ENCODE measurements around the gene RFPL4A. TPM values are rescaled to one million over a fixed set of nuclear protein-coding genes. Genes with fewer than 3 reads are reported as not detected.
"Not testable (repeated sequence)": the region's sequence is repeated elsewhere in the genome, so short reads cannot be mapped to it uniquely, and the experiment has no call there.

The RFPL4A gene
- total and polyA plus RNA-seq, 5 donors from 2014 or later, result not detected

DNA sequence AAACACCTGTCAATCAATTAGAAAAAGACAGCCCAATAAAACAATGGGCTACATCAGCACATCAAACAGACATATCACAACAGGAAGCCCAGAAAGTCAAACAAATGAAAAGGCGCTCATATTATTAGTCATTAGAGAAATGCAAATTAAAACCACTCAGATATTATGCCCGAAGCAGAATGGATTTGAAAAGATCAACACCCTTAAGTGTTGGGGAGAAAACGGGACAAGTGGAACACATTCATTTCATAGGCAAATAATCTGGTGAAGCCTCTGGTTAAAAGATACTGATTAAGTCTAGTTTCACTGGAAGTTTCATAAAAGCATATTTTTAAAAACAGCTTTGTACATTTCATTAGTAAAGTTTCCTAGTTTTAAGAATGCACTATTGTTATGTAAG is 38.1 kb upstream of the RFPL4A start:
- Histone ChIP-seq H3K4me1 (ENCODE audit: control insufficient read depth, insufficient read depth, low read length, poor library complexity, severe bottlenecking) (no peaks in the 10 kb centered on the region), H3K36me3 (ENCODE audit: control insufficient read depth, insufficient read depth, low read length) (no peaks in the 10 kb centered on the region), H3K9me3 (ENCODE audit: control insufficient read depth in 2 of 2, low read length in 2 of 2) (peaks cover 5 to 11% of the 10 kb centered on the region in 2 experiments), H3K27me3 (ENCODE audit: control insufficient read depth, insufficient read depth, low read length) (no peaks in the 10 kb centered on the region), H3K4me3 (ENCODE audit: low read depth, low read length) (no peak overlapping the region), H3K27ac (ENCODE audit: insufficient read depth, low read length, poor library complexity, severe bottlenecking) (no peak overlapping the region)
- Mint-ChIP-seq H3K4me1 (no peaks in the 10 kb centered on the region), H3K36me3 (no peaks in the 10 kb centered on the region), H3K27ac (no peak overlapping the region), H3K27me3 (peaks cover 14% of the 10 kb centered on the region), H3K4me3 (no peak overlapping the region), H3K9me3 (peaks cover 0 to 22% (median 14%) of the 10 kb centered on the region in 7 donors)
- DNase-seq (no peak), ATAC-seq (ENCODE audit: low read depth in 2 of 2) (no peak)

DNA sequence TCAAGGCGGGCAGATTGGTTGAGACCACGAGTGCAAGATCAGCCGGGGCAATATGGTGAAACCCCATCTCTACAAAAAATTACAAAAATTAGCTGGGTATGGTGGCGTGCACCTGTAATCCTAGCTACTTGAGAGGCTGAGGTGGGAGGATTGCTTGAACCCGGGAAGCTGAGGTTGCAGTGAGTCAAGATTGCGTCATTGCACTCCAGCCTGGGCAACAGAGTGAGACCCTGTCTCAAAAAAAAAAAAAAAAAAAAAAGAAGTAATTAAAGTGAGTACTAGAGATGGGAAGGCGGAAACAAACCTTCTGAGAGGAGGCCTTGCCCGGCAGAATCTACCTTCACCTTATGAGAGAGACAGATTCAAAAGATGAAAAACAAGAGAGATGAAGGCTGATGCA is 35.4 kb upstream of the RFPL4A start:
- Mint-ChIP-seq H3K9me3 (peaks cover 0 to 22% (median 14%) of the 10 kb centered on the region in 7 donors), H3K27me3 (peaks cover 27% of the 10 kb centered on the region), H3K4me1 (no peaks in the 10 kb centered on the region), H3K4me3 (no peak overlapping the region), H3K27ac (no peak overlapping the region), H3K36me3 (no peaks in the 10 kb centered on the region)
- Histone ChIP-seq H3K27ac (ENCODE audit: insufficient read depth, low read length, poor library complexity, severe bottlenecking) (no peak overlapping the region), H3K27me3 (ENCODE audit: control insufficient read depth, insufficient read depth, low read length) (no peaks in the 10 kb centered on the region), H3K4me3 (ENCODE audit: low read depth, low read length) (no peak overlapping the region), H3K36me3 (ENCODE audit: control insufficient read depth, insufficient read depth, low read length) (no peaks in the 10 kb centered on the region), H3K4me1 (ENCODE audit: control insufficient read depth, insufficient read depth, low read length, poor library complexity, severe bottlenecking) (no peaks in the 10 kb centered on the region), H3K9me3 (ENCODE audit: control insufficient read depth in 2 of 2, low read length in 2 of 2) (peaks cover 5 to 11% of the 10 kb centered on the region in 2 experiments)
- DNase-seq (no peak), ATAC-seq (ENCODE audit: low read depth in 2 of 2) (no peak)

DNA sequence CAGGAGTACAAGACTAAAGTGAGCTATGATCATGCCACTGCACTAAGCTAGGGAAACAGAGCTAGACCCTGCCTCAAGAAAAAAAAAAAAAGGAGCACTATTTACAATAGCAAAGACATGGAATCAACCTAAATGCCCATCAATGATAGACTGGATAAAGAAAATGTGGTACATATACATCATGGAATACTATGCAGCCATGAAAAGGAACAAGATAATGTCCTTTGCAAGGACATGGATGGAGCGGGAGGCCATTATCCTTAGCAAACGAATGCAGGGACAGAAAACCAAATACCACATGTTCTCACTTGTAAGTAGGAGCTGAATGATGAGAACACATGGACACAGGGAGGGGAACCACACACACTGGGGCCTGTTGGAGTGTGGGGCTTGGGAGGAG is 28.5 kb upstream of the RFPL4A start:
- peaks cover 14% of the 10 kb centered on the region for H3K27me3 Mint-ChIP-seq
- H3K9me3 ChIP-seq (ENCODE audit: control insufficient read depth in 2 of 2, low read length in 2 of 2); H3K4me3 Mint-ChIP-seq; H3K4me3 ChIP-seq (ENCODE audit: low read depth, low read length); H3K27ac ChIP-seq (ENCODE audit: insufficient read depth, low read length, poor library complexity, severe bottlenecking); H3K4me1 Mint-ChIP-seq; H3K9me3 Mint-ChIP-seq; H3K4me1 ChIP-seq (ENCODE audit: control insufficient read depth, insufficient read depth, low read length, poor library complexity, severe bottlenecking); H3K27me3 ChIP-seq (ENCODE audit: control insufficient read depth, insufficient read depth, low read length); H3K36me3 Mint-ChIP-seq; ATAC-seq (ENCODE audit: low read depth in 2 of 2); DNase-seq; H3K27ac Mint-ChIP-seq; H3K36me3 ChIP-seq (ENCODE audit: control insufficient read depth, insufficient read depth, low read length): not testable (repeated sequence)

DNA sequence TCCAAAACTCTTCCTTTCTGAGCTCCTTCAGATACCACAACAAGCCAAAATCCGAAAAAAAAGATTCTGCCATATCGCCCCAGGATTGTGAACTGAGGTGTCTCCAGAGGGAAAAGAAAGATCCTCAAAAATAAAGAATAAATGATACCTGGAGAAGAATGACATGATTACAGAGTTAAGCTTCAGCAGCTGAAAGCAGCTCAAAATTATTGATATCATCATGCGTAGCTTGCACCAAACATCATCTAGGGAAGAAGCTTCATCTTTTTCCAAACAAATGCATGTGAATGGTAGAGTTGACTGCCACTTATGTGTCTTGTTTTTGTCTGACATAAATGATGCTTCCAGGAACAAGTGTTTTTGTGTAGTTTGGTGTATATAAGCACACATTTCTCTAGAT is 20.6 kb upstream of the RFPL4A start, which contains the start of gene NLRP9:
Gene NLRP9 (minus strand): TSS at position 101 of the 400 bp plus-strand sequence. CDS start 28 bp downstream, at position 73.
- no peak within 1 kb of the TSS for H3K4me3 Mint-ChIP-seq
- no peaks in the 10 kb centered on the region for H3K4me1 Mint-ChIP-seq
- Histone ChIP-seq H3K4me1 (ENCODE audit: control insufficient read depth, insufficient read depth, low read length, poor library complexity, severe bottlenecking) (no peaks in the 10 kb centered on the region), H3K36me3 (ENCODE audit: control insufficient read depth, insufficient read depth, low read length) (no peaks in the 10 kb centered on the region), H3K9me3 (ENCODE audit: control insufficient read depth in 2 of 2, low read length in 2 of 2) (no peaks in the 10 kb centered on the region), H3K4me3 (ENCODE audit: low read depth, low read length) (no peak within 1 kb of the TSS), H3K27me3 (ENCODE audit: control insufficient read depth, insufficient read depth, low read length) (peaks cover 3% of the 10 kb centered on the region), H3K27ac (ENCODE audit: insufficient read depth, low read length, poor library complexity, severe bottlenecking) (no peak within 1 kb of the TSS)
- H3K9me3 Mint-ChIP-seq, result peaks cover 0 to 2% (median 0%) of the 10 kb centered on the region in 7 donors
- H3K36me3 Mint-ChIP-seq, result no peaks in the 10 kb centered on the region
- no peak for ATAC-seq (ENCODE audit: low read depth in 2 of 2)
- no peak for DNase-seq
- H3K27ac Mint-ChIP-seq, result no peak within 1 kb of the TSS
- H3K27me3 Mint-ChIP-seq, result peaks cover 5% of the 10 kb centered on the region

DNA sequence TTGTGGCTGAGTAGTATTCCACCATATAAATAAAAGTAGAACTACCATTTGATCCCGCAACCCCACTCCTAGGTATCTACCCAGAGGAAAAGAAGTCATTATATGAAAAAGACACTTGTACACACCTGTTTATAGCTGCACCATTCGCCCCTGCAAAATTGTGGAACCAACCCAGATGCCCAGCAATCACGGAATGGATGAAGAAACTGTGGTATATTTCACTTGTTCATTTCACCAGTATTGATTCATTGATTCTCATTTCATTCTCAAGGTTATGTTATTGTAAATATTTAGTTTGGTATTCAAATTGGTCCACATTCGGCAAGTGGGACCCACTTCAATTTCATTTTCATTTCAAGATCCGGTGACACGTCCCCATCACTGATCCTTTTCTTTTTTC is 8.2 kb upstream of the RFPL4A start:
- ATAC-seq (ENCODE audit: low read depth in 2 of 2) (no peak), DNase-seq (no peak)
- no peak overlapping the region for H3K27ac Mint-ChIP-seq
- no peaks in the 10 kb centered on the region for H3K4me1 Mint-ChIP-seq
- Histone ChIP-seq H3K4me1 (ENCODE audit: control insufficient read depth, insufficient read depth, low read length, poor library complexity, severe bottlenecking) (no peaks in the 10 kb centered on the region), H3K4me3 (ENCODE audit: low read depth, low read length) (no peak overlapping the region), H3K9me3 (ENCODE audit: control insufficient read depth in 2 of 2, low read length in 2 of 2) (no peaks in the 10 kb centered on the region), H3K27ac (ENCODE audit: insufficient read depth, low read length, poor library complexity, severe bottlenecking) (no peak overlapping the region), H3K36me3 (ENCODE audit: control insufficient read depth, insufficient read depth, low read length) (no peaks in the 10 kb centered on the region), H3K27me3 (ENCODE audit: control insufficient read depth, insufficient read depth, low read length) (no peaks in the 10 kb centered on the region)
- no peak overlapping the region for H3K4me3 Mint-ChIP-seq
- no peaks in the 10 kb centered on the region for H3K36me3 Mint-ChIP-seq
- H3K9me3 Mint-ChIP-seq, result peaks cover 0 to 3% (median 0%) of the 10 kb centered on the region in 7 donors
- H3K27me3 Mint-ChIP-seq, result no peaks in the 10 kb centered on the region

DNA sequence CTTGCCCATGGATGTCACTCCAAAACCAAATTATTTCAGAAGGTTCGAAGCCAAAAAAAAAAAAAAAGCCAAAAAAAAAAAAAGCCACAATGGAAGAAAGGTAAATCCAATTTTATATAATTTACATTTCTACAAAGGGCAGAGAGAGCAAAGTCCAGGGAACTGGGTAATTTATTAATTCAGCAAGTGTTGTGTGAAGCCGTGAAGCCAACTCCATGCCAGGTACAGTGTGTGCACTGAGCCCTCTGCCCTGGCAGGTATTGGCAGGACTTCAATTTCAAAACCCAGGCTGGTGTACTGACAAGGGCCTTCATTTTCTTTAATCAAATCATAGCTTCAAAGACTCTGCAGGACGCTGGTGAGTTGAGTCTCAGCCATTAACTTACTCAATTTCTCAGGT is 5.5 kb upstream of the RFPL4A start:
- Histone ChIP-seq H3K4me3 (ENCODE audit: low read depth, low read length) (no peak overlapping the region), H3K9me3 (ENCODE audit: control insufficient read depth in 2 of 2, low read length in 2 of 2) (no peaks in the 10 kb centered on the region), H3K36me3 (ENCODE audit: control insufficient read depth, insufficient read depth, low read length) (no peaks in the 10 kb centered on the region), H3K4me1 (ENCODE audit: control insufficient read depth, insufficient read depth, low read length, poor library complexity, severe bottlenecking) (no peaks in the 10 kb centered on the region), H3K27me3 (ENCODE audit: control insufficient read depth, insufficient read depth, low read length) (no peaks in the 10 kb centered on the region), H3K27ac (ENCODE audit: insufficient read depth, low read length, poor library complexity, severe bottlenecking) (no peak overlapping the region)
- ATAC-seq (ENCODE audit: low read depth in 2 of 2) (no peak), DNase-seq (no peak)
- H3K9me3 Mint-ChIP-seq, result peaks cover 0 to 4% (median 2%) of the 10 kb centered on the region in 7 donors
- no peaks in the 10 kb centered on the region for H3K4me1 Mint-ChIP-seq
- H3K27ac Mint-ChIP-seq, result no peak overlapping the region
- H3K4me3 Mint-ChIP-seq, result no peak overlapping the region
- no peaks in the 10 kb centered on the region for H3K36me3 Mint-ChIP-seq
- H3K27me3 Mint-ChIP-seq, result no peaks in the 10 kb centered on the region

DNA sequence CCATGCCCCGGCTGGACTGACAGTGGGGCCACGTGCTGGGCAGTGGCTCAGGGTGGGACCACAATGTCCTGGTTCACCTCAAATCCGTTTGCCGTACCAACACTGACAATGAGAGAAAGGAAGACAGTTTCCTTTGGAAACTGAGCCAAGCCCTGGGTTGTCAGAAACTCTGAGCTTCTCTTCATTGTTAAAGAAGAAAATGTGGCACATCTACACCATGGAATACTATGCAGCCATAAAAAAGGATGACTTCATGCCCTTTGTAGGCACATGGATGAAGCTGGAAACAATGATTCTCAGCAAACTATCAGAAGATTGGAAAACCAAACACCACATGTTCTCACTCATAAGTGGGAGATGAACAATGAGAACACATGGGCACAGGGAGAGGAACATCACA is 2.1 kb upstream of the RFPL4A start:
- H3K27ac Mint-ChIP-seq; H3K36me3 Mint-ChIP-seq; ATAC-seq (ENCODE audit: low read depth in 2 of 2): not testable (repeated sequence)

DNA sequence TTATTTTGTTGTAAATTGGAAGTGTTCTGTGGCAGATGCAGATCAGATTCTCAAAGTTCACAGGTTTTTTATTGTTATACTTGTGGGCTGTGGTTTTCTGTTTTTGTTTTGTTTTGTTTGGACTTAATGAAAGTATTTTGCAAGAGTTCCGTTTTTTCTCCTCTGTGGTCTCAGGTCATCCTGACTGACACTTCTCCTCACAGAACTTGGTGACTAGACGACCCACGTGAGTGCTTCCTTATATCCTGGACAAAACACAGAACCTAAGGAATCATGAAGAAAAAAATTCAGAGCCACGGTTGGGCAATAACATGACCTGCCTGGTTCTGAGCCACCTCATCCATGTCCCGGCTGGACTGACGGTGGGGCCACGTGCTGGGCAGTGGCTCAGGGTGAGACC is 7.6 kb downstream of the RFPL4A start:
- H3K36me3 ChIP-seq (ENCODE audit: control insufficient read depth, insufficient read depth, low read length), result no peaks in the 10 kb centered on the region
- no peaks in the 10 kb centered on the region for H3K4me1 Mint-ChIP-seq
- H3K9me3 ChIP-seq (ENCODE audit: control insufficient read depth in 2 of 2, low read length in 2 of 2), result no peaks in the 10 kb centered on the region
- H3K36me3 Mint-ChIP-seq, result no peaks in the 10 kb centered on the region
- H3K4me3 Mint-ChIP-seq, result no peak overlapping the region
- H3K27me3 Mint-ChIP-seq, result peaks cover 4% of the 10 kb centered on the region
- no peaks in the 10 kb centered on the region for H3K4me1 ChIP-seq (ENCODE audit: control insufficient read depth, insufficient read depth, low read length, poor library complexity, severe bottlenecking)
- peaks cover 0 to 8% (median 0%) of the 10 kb centered on the region in 7 donors for H3K9me3 Mint-ChIP-seq
- no peaks in the 10 kb centered on the region for H3K27me3 ChIP-seq (ENCODE audit: control insufficient read depth, insufficient read depth, low read length)
- no peak overlapping the region for H3K27ac ChIP-seq (ENCODE audit: insufficient read depth, low read length, poor library complexity, severe bottlenecking)
- H3K4me3 ChIP-seq (ENCODE audit: low read depth, low read length), result no peak overlapping the region
- H3K27ac Mint-ChIP-seq, result no peak overlapping the region
- no peak for ATAC-seq (ENCODE audit: low read depth in 2 of 2)
- no peak for DNase-seq

More for the DNA sequence above, 2.1 kb upstream of the RFPL4A start:
- H3K4me1 ChIP-seq (ENCODE audit: control insufficient read depth, insufficient read depth, low read length, poor library complexity, severe bottlenecking); H3K9me3 Mint-ChIP-seq; DNase-seq; H3K27me3 Mint-ChIP-seq; H3K27me3 ChIP-seq (ENCODE audit: control insufficient read depth, insufficient read depth, low read length); H3K9me3 ChIP-seq (ENCODE audit: control insufficient read depth in 2 of 2, low read length in 2 of 2); H3K36me3 ChIP-seq (ENCODE audit: control insufficient read depth, insufficient read depth, low read length); H3K4me1 Mint-ChIP-seq; H3K27ac ChIP-seq (ENCODE audit: insufficient read depth, low read length, poor library complexity, severe bottlenecking); H3K4me3 Mint-ChIP-seq; H3K4me3 ChIP-seq (ENCODE audit: low read depth, low read length): not testable (repeated sequence)

Measured in CD4-positive, CD25-positive, alpha-beta regulatory T cell (primary cell).